WI38 (cell line): Measurements from ENCODE around the gene TM4SF18.
"Not testable (repeated sequence)": the region's sequence is repeated elsewhere in the genome, so short reads cannot be mapped to it uniquely, and the experiment has no call there.

Experiments
- H3K4me3 ChIP-seq: 2 replicates; pipeline ENCODE4 v1.5.1; 2011; ENCODE audit warnings: low read depth, mild to moderate bottlenecking, control low read depth, low read length
- TF ChIP-seq, protein P1 (sequence below): IDR thresholded peaks from 2 replicates; pipeline ENCODE4 v1.5.1; 2012; ENCODE audit warnings: low read depth, mild to moderate bottlenecking, control low read depth, low read length

TM4SF18 gene

DNA sequence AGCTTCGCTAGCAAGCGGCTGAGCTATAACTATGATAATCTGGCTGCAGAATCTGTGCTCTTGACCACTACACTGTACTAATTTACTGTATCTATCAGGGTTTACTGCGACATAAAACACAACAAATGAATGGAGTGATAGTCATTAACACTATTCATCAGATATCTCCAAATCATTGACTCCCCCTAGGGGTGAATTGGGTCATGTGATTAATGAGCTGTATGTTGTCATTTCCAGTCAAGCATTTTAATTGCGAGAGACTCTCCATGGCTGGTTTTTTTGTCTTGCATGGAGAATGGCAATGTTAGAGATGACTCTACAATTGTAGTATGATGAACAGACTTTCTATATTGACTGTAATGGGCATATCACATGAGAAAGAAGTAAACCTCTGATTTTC lies 10.5 kb upstream of the TM4SF18 start:
- TF ChIP-seq, protein P1, sequence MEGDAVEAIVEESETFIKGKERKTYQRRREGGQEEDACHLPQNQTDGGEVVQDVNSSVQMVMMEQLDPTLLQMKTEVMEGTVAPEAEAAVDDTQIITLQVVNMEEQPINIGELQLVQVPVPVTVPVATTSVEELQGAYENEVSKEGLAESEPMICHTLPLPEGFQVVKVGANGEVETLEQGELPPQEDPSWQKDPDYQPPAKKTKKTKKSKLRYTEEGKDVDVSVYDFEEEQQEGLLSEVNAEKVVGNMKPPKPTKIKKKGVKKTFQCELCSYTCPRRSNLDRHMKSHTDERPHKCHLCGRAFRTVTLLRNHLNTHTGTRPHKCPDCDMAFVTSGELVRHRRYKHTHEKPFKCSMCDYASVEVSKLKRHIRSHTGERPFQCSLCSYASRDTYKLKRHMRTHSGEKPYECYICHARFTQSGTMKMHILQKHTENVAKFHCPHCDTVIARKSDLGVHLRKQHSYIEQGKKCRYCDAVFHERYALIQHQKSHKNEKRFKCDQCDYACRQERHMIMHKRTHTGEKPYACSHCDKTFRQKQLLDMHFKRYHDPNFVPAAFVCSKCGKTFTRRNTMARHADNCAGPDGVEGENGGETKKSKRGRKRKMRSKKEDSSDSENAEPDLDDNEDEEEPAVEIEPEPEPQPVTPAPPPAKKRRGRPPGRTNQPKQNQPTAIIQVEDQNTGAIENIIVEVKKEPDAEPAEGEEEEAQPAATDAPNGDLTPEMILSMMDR = no peak

DNA sequence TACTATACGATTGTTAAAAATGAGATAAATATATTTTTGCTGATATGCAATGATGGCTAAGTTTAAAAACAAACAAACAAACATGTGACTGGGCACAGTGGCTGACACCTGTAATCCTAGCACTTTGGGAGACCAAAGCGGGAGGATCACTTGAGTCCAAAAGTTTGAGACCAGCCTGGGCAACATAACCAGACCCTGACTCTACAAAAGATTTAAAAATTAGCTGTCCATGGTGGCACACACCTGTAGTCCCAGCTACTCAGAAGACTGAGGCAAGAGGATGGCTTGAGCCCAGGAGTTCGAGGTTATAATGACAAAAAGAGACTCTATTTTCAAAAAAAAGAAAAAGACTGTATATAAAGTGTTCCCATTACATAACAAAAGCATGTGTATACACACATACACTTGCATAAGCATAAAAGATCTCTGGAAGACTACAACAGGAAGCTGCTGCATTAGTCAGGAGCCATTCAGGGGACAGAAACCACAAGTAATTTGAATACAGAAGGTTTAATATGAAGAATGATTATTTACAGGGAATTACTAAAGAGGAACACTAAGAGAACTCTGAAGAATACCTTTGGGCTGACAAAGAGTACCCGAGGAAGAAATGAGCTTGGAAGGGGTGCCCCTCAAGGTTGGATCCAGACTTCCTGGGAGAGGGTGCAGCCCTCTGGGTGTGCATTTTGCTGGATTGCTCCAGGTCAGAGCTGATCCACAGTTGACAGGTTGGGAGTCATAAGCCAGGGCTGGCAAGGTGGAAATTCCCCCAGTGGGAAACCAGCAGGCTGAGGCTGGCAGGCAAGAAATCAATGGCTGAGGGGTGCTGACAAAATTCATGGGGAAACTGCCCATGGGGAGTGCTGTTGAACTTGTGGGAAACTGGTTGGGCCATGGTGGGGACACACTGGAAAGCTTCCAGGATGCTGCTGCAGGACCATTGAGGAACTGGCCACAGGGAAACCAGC lies 9.3 kb upstream of the TM4SF18 start:
- TF ChIP-seq, protein P1 = no peak
- H3K4me3 ChIP-seq = no peak overlapping the region

More for the DNA sequence above, 10.5 kb upstream of the TM4SF18 start:
- H3K4me3 ChIP-seq = no peak overlapping the region

DNA sequence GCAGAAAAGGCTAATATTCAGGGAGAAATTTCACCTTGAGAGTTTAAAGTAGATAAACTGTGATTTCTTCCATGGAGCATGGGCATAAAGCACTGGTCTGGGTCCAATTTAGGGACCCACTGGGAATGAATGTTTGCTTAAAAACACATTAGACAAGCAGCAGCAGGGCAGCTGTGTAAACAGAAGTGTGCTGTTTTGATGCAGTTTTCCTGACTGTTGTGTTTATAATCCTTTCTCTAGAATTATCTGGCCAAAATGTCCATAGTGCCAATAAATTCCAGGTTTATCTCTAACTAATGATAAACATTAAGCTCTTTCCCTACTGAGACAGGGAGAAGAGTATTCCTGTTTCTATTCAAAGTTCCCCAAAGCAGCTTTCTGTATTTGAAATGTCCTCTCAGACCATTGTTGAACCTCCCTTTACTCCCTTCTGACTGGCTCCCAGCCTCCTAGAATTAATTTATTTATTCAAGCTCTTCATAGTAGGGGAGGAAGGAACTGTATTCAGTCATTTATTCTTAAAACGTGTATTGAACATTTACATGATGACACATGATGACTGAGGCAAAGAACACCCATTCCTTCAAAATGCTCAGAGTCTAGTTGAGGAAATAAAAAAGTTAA lies 7.0 kb upstream of the TM4SF18 start:
- H3K4me3 ChIP-seq = no peak overlapping the region
- TF ChIP-seq, protein P1 = no peak

DNA sequence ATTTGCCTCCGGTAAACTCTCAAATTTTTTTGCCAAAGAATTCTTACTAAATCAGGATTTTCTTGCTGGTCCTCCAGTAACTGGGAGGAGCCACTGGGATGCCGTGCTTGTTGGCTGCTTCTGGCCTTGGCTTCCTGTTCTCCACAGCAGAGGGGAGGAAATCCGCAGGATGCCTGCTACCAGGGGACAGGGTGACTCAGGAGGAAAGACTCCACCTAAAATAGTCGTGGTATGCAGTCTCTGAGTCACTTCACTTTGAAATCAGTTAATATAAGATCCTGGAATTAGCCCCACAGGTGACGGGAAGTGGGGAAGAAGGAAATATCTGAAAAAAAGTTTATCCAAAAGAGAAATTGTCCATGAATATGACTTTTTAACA lies 6.5 kb upstream of the TM4SF18 start:
- TF ChIP-seq, protein P1 = no peak
- H3K4me3 ChIP-seq = no peak overlapping the region

DNA sequence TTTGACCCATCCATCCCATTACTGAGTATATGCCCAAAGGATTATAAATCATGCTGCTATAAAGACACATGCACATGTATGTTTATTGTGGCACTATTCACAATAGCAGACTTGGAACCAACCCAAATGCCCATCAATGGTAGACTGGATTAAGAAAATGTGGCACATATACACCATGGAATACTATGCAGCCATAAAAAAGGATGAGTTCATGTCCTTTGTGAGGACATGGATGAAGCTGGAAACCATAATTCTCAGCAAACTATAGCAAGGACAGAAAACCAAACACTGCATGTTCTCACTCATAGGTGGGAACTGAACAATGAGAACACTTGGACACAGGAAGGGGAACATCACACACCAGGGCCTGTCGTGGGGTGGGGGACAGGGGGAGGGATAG lies 4.0 kb upstream of the TM4SF18 start:
- H3K4me3 ChIP-seq = not testable (repeated sequence)

DNA sequence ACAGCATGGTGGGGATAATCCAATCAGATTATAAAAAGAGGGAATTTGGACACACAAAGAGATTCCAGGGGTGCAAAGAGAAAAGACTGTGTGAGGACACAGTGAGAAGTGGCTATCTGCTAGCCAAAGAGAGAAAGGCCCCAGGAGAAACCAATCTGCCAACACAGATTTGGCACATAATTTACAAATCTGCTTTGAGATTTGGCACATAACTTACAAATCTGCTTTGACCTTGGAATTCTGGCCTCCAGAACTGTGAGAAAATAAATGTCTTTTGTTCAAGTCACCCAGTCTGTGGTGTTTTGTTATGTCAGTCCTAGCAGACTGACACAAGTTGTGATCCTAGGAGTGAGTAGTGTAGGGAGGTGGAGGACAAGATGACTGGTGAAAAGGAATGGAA lies 3.5 kb upstream of the TM4SF18 start:
- H3K4me3 ChIP-seq = no peak overlapping the region
- TF ChIP-seq, protein P1 = no peak

DNA sequence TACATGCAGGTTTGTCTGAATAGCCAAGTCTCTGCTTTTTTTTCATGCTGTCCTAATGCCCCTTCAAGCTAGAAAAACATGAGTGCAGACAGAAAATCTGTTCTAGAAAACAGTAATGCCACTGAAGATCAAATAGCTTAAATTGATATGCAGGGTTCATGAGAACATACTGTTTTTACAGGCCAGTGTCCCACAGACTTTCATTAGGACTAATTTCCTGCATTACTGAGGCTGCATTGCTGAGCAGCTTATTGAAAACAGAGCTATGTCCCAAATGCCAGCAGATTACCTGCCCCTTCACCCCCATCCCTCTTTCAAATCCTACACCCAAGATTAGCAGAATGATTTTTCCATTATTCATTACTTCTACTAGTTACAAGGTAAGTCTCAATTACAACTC lies 665 bp downstream of the TM4SF18 start:
- no peak overlapping the region for H3K4me3 ChIP-seq
- TF ChIP-seq, protein P1 = no peak
